LNCAP (cell line): Measurements from ENCODE around the gene FYB2.
A peak's percentile ranks its signal among the peaks of the same experiment; 100 is the strongest.

Source experiments
- TF ChIP-seq, protein P1 (sequence below): fragments of 450-650 bp; IDR thresholded peaks from 2 replicates; pipeline ENCODE4 v1.5.1; 2017; ENCODE audit warnings: mild to moderate bottlenecking

The FYB2 gene

DNA sequence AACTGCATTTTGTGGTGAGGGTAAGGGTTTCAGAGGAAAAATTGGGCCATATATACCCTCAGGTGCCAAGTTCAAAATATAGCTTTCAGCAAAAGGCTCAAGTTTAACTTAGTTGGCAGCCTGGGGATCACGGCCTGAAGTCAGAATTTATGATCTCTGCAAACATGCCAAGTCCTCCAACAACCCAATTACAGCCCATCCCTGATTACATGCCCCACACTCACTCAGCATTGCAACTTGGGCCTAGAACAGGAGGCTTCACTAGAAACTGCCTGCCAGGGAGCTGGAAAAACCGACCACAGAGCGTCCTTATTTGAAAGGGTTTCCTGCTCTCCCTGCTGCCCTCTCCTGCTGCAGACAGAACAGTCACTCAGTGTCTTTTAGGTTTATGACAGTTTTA lies 12.4 kb downstream of the FYB2 start:
- TF ChIP-seq, protein P1, sequence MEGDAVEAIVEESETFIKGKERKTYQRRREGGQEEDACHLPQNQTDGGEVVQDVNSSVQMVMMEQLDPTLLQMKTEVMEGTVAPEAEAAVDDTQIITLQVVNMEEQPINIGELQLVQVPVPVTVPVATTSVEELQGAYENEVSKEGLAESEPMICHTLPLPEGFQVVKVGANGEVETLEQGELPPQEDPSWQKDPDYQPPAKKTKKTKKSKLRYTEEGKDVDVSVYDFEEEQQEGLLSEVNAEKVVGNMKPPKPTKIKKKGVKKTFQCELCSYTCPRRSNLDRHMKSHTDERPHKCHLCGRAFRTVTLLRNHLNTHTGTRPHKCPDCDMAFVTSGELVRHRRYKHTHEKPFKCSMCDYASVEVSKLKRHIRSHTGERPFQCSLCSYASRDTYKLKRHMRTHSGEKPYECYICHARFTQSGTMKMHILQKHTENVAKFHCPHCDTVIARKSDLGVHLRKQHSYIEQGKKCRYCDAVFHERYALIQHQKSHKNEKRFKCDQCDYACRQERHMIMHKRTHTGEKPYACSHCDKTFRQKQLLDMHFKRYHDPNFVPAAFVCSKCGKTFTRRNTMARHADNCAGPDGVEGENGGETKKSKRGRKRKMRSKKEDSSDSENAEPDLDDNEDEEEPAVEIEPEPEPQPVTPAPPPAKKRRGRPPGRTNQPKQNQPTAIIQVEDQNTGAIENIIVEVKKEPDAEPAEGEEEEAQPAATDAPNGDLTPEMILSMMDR = peak; percentile 30; the same call in 1 of the 2 replicates

DNA sequence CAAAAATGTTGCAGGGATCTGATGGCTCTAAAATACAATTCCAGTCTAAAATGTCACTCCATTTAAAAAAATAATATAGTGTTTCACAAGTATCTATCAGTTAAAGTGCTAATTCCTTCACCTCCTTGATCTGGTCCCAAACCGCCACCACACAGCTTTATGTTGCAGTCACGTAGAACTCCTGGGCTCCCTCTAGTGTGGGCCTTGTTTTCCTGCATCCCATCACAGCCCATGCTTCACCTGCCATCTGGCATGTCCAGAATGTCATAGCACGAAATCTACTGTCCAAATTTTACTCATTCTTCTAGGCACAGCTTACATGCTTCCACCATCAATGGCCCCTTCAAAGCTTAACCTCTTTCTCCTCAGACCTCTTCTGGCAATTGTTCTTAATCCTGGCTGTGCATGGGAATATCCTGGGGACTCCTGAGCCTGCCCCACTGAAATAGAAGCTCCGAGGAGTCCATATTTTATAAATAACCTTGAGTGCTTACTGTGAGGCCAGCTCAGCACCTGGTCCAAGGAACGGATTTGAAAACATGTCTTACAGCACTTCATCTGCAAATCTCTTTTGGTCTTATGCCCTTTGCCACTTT lies 15.5 kb downstream of the FYB2 start:
- TF ChIP-seq, protein P1 = peak; percentile 75

DNA sequence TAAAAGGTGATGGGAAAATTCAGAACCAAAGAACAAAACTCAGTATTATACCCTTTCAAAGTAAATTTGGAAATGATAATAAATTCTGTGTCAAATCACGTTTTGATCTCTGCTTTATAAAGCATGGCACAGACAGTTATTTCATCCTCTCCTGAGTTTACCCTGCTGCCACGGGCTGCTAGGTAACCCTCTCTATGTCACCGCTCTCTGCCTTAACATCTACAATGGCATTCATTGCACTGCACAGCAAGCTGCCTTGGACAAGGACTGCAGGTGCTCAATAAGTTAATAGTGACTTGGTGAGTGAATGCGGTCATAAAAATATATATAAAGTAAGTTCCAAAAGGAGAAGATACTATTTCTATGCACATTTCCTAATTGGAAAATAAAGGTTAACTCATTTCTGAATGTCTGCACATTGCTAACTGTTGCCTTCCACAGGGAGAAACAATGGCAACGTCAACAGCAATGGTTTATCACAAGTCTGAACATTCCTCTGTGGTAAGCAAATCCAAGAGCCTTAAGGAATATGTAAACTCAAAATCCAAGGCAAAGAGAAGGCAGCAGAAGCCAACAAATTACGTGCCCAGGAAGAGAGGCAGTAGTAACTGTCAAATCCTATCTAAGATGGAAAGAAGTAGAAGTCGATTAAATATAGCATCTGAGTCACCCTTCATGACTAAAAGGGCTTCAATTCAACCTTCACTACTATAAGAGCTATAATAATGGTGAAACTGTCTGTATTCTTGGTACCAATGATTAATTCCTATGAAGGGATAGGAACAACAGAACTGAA lies 19.4 kb downstream of the FYB2 start:
- TF ChIP-seq, protein P1 = no peak

DNA sequence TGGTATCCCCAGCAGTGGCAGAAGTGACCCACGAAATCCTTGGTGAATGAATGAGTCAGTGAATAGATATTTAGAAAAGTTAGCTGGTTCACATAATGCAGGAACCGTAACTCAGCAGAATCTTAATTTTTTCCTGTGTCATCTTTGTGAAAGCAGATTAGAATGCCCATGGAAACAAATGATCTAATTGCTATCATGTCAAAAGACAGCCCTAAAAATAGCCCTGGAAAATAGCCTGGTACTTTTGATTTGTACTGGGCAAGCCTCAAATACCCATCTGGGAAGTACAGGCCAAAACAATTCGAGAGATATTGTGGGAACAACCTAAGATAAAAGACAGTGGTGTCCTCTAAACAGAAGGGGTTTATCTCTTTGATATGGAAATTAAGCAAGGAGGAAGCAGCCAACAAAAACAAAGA lies 21.1 kb downstream of the FYB2 start:
- TF ChIP-seq, protein P1 = no peak

DNA sequence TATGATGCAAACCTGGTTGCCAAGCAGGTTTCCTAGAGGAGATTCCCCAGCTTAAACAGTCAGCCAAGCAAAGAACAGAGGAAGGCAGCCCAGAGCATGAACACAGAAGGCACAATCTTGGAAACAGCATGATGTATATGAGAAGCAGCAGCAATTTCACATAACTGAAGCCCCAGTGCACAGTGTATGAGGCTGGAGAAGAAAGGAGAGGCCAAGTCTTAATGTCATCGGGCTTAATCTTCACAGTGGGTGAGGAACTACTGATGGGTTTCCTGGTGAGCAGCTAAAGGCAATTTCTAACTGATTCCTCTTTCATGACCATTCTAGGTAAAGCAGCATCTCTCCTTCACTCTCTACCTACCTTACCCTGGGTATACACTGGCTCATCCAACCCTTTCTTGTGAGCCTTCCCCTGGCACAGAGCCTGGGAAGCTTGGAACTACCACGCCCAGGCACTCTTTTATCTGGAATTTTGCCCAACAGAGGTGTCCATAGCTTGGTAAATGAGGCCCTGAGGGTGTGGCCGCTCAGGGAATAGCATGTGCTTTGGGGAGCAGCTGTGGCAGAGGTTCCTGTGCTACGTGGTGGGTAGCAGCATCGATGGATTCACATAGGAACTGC lies 22.0 kb downstream of the FYB2 start:
- TF ChIP-seq, protein P1 = no peak

DNA sequence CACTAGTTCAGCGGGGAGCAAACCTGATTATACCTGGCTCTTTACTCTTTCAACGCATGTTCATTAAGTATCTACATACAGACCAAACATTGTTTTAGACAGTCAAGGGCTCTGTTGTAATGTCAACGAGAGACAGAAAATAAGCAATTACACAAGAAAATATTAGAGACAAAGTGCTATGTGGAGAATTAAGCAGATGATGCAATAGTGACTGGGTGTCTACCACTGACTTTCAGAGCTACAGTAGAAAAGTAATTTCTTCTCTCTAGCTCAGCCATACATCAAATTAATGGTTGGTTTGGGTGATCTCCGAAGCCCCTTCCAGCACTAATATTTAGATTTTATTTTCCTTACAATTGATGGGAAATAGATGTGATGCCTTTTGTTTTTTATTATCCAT lies 23.3 kb downstream of the FYB2 start:
- TF ChIP-seq, protein P1 = no peak

DNA sequence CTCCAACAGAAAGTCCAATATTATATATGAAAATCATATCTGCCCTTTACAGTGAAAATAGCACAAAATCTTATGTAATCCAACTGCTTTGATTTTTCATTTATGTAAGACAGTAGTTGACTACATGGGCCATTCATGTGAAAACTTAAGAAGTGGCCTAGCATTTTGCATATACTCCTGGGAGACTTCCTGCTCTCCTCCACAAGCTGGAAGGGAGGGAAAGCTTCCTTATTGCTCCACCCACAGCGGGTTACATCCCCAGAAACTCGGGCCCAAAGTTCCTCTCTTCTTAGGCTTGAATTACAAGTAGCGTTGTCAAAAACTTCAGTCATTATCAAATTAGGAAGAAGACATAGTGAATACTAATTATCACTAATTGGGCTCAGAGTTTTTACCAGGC lies 29.2 kb downstream of the FYB2 start:
- TF ChIP-seq, protein P1 = no peak
